ENCODE results near the gene CNTLN.

DNA sequence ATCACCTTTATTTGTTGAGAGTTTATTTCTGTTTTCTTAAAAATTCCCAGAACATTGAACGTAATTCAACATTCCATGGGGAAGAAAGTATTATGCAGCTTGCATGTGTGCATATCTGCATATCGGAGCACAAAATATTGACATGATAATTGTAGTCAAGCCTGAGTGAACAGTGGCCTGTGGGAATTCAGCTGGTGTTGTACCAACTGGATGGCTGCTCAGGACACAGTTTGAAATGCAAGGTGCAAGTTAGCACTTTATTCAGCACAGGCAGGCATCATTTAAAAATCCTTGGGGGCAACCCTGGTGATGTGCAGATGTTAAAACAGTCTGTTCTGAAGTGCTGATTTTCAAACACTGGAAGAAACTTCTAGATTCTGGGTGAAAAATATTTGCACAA, 82.4 kb downstream of the CNTLN start:
- TF ChIP-seq, protein P1, sequence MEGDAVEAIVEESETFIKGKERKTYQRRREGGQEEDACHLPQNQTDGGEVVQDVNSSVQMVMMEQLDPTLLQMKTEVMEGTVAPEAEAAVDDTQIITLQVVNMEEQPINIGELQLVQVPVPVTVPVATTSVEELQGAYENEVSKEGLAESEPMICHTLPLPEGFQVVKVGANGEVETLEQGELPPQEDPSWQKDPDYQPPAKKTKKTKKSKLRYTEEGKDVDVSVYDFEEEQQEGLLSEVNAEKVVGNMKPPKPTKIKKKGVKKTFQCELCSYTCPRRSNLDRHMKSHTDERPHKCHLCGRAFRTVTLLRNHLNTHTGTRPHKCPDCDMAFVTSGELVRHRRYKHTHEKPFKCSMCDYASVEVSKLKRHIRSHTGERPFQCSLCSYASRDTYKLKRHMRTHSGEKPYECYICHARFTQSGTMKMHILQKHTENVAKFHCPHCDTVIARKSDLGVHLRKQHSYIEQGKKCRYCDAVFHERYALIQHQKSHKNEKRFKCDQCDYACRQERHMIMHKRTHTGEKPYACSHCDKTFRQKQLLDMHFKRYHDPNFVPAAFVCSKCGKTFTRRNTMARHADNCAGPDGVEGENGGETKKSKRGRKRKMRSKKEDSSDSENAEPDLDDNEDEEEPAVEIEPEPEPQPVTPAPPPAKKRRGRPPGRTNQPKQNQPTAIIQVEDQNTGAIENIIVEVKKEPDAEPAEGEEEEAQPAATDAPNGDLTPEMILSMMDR (conservative IDR thresholded peaks at IDR 0.05; ENCODE audit: low read depth in 2 of 2): no peak
- TF ChIP-seq, protein P2, sequence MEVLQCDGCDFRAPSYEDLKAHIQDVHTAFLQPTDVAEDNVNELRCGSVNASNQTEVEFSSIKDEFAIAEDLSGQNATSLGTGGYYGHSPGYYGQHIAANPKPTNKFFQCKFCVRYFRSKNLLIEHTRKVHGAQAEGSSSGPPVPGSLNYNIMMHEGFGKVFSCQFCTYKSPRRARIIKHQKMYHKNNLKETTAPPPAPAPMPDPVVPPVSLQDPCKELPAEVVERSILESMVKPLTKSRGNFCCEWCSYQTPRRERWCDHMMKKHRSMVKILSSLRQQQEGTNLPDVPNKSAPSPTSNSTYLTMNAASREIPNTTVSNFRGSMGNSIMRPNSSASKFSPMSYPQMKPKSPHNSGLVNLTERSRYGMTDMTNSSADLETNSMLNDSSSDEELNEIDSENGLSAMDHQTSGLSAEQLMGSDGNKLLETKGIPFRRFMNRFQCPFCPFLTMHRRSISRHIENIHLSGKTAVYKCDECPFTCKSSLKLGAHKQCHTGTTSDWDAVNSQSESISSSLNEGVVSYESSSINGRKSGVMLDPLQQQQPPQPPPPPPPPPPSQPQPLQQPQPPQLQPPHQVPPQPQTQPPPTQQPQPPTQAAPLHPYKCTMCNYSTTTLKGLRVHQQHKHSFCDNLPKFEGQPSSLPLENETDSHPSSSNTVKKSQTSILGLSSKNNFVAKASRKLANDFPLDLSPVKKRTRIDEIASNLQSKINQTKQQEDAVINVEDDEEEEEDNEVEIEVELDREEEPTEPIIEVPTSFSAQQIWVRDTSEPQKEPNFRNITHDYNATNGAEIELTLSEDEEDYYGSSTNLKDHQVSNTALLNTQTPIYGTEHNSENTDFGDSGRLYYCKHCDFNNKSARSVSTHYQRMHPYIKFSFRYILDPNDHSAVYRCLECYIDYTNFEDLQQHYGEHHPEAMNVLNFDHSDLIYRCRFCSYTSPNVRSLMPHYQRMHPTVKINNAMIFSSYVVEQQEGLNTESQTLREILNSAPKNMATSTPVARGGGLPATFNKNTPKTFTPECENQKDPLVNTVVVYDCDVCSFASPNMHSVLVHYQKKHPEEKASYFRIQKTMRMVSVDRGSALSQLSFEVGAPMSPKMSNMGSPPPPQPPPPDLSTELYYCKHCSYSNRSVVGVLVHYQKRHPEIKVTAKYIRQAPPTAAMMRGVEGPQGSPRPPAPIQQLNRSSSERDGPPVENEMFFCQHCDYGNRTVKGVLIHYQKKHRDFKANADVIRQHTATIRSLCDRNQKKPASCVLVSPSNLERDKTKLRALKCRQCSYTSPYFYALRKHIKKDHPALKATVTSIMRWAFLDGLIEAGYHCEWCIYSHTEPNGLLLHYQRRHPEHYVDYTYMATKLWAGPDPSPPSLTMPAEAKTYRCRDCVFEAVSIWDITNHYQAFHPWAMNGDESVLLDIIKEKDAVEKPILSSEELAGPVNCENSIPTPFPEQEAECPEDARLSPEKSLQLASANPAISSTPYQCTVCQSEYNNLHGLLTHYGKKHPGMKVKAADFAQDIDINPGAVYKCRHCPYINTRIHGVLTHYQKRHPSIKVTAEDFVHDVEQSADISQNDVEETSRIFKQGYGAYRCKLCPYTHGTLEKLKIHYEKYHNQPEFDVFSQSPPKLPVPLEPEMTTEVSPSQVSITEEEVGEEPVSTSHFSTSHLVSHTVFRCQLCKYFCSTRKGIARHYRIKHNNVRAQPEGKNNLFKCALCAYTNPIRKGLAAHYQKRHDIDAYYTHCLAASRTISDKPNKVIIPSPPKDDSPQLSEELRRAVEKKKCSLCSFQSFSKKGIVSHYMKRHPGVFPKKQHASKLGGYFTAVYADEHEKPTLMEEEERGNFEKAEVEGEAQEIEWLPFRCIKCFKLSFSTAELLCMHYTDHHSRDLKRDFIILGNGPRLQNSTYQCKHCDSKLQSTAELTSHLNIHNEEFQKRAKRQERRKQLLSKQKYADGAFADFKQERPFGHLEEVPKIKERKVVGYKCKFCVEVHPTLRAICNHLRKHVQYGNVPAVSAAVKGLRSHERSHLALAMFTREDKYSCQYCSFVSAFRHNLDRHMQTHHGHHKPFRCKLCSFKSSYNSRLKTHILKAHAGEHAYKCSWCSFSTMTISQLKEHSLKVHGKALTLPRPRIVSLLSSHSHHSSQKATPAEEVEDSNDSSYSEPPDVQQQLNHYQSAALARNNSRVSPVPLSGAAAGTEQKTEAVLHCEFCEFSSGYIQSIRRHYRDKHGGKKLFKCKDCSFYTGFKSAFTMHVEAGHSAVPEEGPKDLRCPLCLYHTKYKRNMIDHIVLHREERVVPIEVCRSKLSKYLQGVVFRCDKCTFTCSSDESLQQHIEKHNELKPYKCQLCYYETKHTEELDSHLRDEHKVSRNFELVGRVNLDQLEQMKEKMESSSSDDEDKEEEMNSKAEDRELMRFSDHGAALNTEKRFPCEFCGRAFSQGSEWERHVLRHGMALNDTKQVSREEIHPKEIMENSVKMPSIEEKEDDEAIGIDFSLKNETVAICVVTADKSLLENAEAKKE (CRISPR knock-in tag; IDR thresholded peaks at IDR 0.05): no peak
- no peak for TF ChIP-seq EZH2 (IDR thresholded peaks at IDR 0.05; ENCODE audit: low read depth, unreplicated experiment)
- TF ChIP-seq POLR2AphosphoS5 (IDR thresholded peaks at IDR 0.05; ENCODE audit: low read depth): no peak
- no peak for TF ChIP-seq EZH2phosphoT487 (IDR thresholded peaks at IDR 0.05; ENCODE audit: unreplicated experiment)
- TF ChIP-seq, protein P3, sequence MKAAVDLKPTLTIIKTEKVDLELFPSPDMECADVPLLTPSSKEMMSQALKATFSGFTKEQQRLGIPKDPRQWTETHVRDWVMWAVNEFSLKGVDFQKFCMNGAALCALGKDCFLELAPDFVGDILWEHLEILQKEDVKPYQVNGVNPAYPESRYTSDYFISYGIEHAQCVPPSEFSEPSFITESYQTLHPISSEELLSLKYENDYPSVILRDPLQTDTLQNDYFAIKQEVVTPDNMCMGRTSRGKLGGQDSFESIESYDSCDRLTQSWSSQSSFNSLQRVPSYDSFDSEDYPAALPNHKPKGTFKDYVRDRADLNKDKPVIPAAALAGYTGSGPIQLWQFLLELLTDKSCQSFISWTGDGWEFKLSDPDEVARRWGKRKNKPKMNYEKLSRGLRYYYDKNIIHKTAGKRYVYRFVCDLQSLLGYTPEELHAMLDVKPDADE (IDR thresholded peaks at IDR 0.05): no peak
- TF ChIP-seq, protein P4, sequence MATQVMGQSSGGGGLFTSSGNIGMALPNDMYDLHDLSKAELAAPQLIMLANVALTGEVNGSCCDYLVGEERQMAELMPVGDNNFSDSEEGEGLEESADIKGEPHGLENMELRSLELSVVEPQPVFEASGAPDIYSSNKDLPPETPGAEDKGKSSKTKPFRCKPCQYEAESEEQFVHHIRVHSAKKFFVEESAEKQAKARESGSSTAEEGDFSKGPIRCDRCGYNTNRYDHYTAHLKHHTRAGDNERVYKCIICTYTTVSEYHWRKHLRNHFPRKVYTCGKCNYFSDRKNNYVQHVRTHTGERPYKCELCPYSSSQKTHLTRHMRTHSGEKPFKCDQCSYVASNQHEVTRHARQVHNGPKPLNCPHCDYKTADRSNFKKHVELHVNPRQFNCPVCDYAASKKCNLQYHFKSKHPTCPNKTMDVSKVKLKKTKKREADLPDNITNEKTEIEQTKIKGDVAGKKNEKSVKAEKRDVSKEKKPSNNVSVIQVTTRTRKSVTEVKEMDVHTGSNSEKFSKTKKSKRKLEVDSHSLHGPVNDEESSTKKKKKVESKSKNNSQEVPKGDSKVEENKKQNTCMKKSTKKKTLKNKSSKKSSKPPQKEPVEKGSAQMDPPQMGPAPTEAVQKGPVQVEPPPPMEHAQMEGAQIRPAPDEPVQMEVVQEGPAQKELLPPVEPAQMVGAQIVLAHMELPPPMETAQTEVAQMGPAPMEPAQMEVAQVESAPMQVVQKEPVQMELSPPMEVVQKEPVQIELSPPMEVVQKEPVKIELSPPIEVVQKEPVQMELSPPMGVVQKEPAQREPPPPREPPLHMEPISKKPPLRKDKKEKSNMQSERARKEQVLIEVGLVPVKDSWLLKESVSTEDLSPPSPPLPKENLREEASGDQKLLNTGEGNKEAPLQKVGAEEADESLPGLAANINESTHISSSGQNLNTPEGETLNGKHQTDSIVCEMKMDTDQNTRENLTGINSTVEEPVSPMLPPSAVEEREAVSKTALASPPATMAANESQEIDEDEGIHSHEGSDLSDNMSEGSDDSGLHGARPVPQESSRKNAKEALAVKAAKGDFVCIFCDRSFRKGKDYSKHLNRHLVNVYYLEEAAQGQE (IDR thresholded peaks at IDR 0.05; ENCODE audit: unreplicated experiment): no peak
- TF ChIP-seq ZNF331 (CRISPR knock-in tag; IDR thresholded peaks at IDR 0.05; ENCODE audit: low read depth): no peak
- TF ChIP-seq JUNB (IDR thresholded peaks at IDR 0.05; ENCODE audit: unreplicated experiment): no peak
- no peak for TF ChIP-seq ZNF114 (CRISPR knock-in tag; IDR thresholded peaks at IDR 0.05)
- no peak for TF ChIP-seq CREB1 (CRISPR knock-in tag; IDR thresholded peaks at IDR 0.05; ENCODE audit: low read depth)
- no peak for TF ChIP-seq NANOG (IDR thresholded peaks at IDR 0.05; ENCODE audit: borderline replicate concordance)
- TF ChIP-seq STAT1 (IDR thresholded peaks at IDR 0.05; ENCODE audit: unreplicated experiment): no peak
